Retinal pigment epithelial cell (primary cell): ENCODE results near the gene MTCH2.
"Not testable (repeated sequence)": the region's sequence is repeated elsewhere in the genome, so short reads cannot be mapped to it uniquely, and the experiment has no call there.

Source experiments
- DNase-seq: peaks from one replicate; pipeline ENCODE4 v3.0.0-alpha.2; 2010; ENCODE audit warnings: low read depth
- H3K4me3 ChIP-seq: 2 replicates; pipeline ENCODE4 v1.5.1; 2011; ENCODE audit warnings: mild to moderate bottlenecking, low read length, control low read depth, moderate library complexity
- CTCF ChIP-seq: conservative IDR thresholded peaks from 2 replicates; pipeline ENCODE4 v1.5.1; 2011; ENCODE audit warnings: low read depth, low read length, control low read depth, inconsistent platforms

The MTCH2 gene

GRCh38 chr11:47659276-47659675 is 16.9 kb upstream of the MTCH2 start:
- DNase-seq: no peak
- H3K4me3 ChIP-seq: no peak overlapping the region
- TF ChIP-seq CTCF: no peak

- H3K4me3 ChIP-seq: no peak overlapping the region
- DNase-seq: no peak
- TF ChIP-seq CTCF: no peak
These were observed 14.0 kb upstream of the MTCH2 start for GRCh38 chr11:47656260-47656885.

GRCh38 chr11:47651818-47652469 is 9.6 kb upstream of the MTCH2 start:
- no peak overlapping the region for H3K4me3 ChIP-seq
- no peak for TF ChIP-seq CTCF
- no peak for DNase-seq

GRCh38 chr11:47649276-47649675 is 6.9 kb upstream of the MTCH2 start:
- DNase-seq: no peak
- no peak overlapping the region for H3K4me3 ChIP-seq
- no peak for TF ChIP-seq CTCF

DNA sequence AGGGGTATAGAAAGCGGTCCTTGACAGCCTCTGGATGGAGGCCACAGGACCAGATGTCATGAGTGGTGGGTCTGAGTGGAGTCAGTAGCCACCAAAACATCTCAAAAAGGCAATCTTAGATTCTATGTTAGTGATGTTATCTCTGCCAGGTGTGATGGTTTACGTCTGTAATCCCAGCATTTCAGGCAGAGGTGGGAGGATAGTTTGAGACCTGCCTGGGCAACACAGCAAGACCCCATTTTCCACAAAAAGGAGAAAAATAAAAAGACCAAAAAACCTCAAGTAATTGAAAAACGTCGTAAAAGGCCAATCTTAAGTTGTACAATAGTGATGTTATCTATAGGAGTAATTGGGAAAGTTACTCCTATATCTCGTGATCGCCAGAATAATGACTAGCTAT is 3.7 kb upstream of the MTCH2 start:
- DNase-seq: no peak
- H3K4me3 ChIP-seq: no peak overlapping the region
- no peak for TF ChIP-seq CTCF

DNA sequence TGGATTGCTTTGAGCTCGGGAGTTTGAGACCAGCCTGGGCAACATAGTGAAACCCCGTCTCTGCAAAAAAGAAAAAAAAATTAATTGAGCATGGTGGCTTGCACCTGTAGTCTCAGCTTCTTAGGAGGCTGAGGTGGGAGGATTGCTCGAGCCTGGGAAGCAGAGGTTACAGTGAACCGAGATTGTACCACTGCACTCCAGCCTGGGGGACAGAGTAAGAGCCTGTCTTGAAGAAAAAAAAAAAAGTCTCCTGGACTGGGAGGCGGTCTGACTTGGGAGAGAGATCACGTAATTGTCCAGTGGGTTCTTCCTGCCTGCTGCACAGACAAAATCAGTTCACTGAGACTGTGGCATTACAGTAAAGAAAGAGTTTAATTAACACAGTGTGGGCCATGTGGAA is 3.1 kb upstream of the MTCH2 start:
- no peak for DNase-seq
- no peak overlapping the region for H3K4me3 ChIP-seq
- no peak for TF ChIP-seq CTCF

GRCh38 chr11:47641600-47642098 is 710 bp downstream of the MTCH2 start:
- no peak for TF ChIP-seq CTCF
- DNase-seq: no peak
- peak overlapping the region; percentile 82 for H3K4me3 ChIP-seq

GRCh38 chr11:47640506-47640905 is 1.9 kb downstream of the MTCH2 start:
- not testable (repeated sequence) for DNase-seq, H3K4me3 ChIP-seq

- not testable (repeated sequence) for DNase-seq, H3K4me3 ChIP-seq
These were observed 6.0 kb downstream of the MTCH2 start for GRCh38 chr11:47636331-47636730.
